GM12891 (cell line): ENCODE data around the gene SLC26A1.

Source experiments
- PAX5 ChIP-seq: IDR thresholded peaks from 2 replicates; pipeline ENCODE4 v1.6.1; 2011; ENCODE audit warnings: low read length, moderate library complexity, mild to moderate bottlenecking; ENCODE audit not compliant: insufficient read depth, severe bottlenecking
- POLR2A ChIP-seq: IDR thresholded peaks from 2 replicates; pipeline ENCODE4 v1.6.1; 2011; ENCODE audit warnings: low read depth, low read length, control low read depth
- POLR2AphosphoS5 ChIP-seq: IDR thresholded peaks from 2 replicates; pipeline ENCODE4 v1.6.1; 2011; ENCODE audit warnings: low read depth, low read length, control low read depth
- SPI1 ChIP-seq: IDR thresholded peaks from 2 replicates; pipeline ENCODE4 v1.6.1; 2011; ENCODE audit warnings: low read depth, low read length, control low read depth
- TAF1 ChIP-seq: IDR thresholded peaks from 2 replicates; pipeline ENCODE4 v1.6.1; 2011; ENCODE audit warnings: low read depth, low read length, control low read depth

DNA sequence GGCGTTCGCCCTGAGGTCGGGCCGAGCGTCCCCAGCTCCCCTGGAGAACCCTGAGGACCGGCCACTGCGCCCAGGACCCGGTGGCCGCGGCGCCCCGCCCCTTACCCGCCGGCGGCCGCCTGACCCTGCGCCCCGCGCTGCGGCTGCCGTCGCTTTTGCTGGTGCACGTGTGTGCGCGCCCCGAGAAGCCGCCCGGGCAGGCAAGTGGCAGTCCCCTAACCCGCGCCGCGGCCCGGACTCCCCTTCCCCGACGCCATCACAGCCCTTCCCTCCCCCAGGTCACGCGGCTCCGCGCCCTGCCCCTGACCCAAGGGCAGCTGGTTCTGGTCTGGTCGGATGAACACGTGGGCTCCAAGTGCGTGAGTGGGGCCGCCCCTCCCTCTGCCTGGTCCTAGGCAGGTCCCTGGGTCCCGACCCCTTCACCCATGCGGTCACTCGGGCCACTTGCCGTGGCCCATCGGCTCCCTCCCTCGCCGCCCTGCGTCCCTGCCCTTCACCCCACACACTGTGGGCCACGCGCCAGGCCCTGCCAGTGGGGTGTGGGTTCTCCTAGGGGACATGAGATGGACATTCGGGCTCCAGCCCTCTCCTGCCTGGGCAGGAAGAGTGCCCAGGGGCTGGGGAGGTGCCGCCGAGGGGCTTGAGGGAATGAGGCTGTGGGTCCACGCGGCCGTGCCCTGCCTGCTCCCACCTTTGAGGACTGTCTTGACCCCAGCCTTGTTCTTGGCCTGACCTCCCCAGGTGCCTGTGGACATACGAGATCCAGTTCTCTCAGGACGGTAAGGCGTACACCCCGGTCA is 10.3 kb upstream of the SLC26A1 start:
- no peak for TF ChIP-seq POLR2AphosphoS5
- TF ChIP-seq SPI1: no peak
- no peak for TF ChIP-seq POLR2A
- TF ChIP-seq PAX5: no peak
- TF ChIP-seq TAF1: no peak
